Type B pancreatic cell (in vitro differentiated cells): ENCODE results near the gene PLB1. TPM values are rescaled to one million over a fixed set of nuclear protein-coding genes. Genes with fewer than 3 reads are reported as not detected.

ENCODE experiments used
- DNase-seq: peaks from one replicate; pipeline ENCODE4 v3.0.0; 2021; ENCODE audit warnings: mixed read lengths; ENCODE audit not compliant: unreplicated experiment; ENCODE audit errors: extremely low spot score
- H3K27ac Mint-ChIP-seq: 2 replicates; pipeline ENCODE4 v1.8.0; 2021; ENCODE audit warnings: mild to moderate bottlenecking, mixed read lengths
- H3K27me3 Mint-ChIP-seq: 2 replicates; pipeline ENCODE4 v1.8.0; 2021; ENCODE audit warnings: mixed read lengths
- H3K36me3 Mint-ChIP-seq: 2 replicates; pipeline ENCODE4 v1.8.0; 2021; ENCODE audit warnings: mixed read lengths
- H3K4me1 Mint-ChIP-seq: one replicate; pipeline ENCODE4 v1.8.0; 2021; ENCODE audit warnings: mixed read lengths; ENCODE audit not compliant: unreplicated experiment
- H3K4me3 Mint-ChIP-seq: 2 replicates; pipeline ENCODE4 v1.8.0; 2021; ENCODE audit warnings: mild to moderate bottlenecking, mixed read lengths
- H3K9me3 Mint-ChIP-seq: 2 replicates; pipeline ENCODE4 v1.8.0; 2021; ENCODE audit warnings: mixed read lengths
- CTCF ChIP-seq: fragments of 200-600 bp; sonication (generic); conservative IDR thresholded peaks from 2 replicates; pipeline ENCODE4 v1.5.0; 2021; ENCODE audit warnings: antibody characterized with exemption, mild to moderate bottlenecking
- total RNA-seq: library from RNA; stranded (reverse); gene quantifications from 2 replicates; pipeline ENCODE4 v1.2.1, GENCODE V29; 2021; ENCODE audit warnings: low replicate concordance

Gene PLB1
- total RNA-seq, 1 donor from 2014 or later: 1.9 TPM

DNA sequence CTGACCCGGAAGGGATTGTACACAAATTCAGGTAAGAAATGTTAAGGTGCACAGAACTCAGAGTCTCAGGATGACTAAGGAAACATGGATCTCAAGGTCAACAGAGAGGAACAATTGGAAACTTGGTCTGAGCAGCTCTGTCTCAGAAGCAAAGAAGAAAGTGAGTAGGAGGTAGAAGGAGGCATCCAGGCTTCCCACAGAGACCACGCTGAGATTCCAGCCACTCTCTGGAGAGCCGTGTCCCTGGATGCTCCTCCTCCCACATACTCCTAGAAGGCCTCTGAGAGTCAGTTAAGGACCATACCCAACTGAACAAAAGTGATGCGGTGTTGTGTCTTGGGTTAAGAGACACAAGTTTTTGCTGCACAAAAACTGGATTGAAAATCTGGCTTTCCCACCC lies 8.6 kb upstream of the PLB1 start:
- no peak for TF ChIP-seq CTCF
- no peak overlapping the region for H3K4me3 Mint-ChIP-seq
- no peak overlapping the region for H3K27ac Mint-ChIP-seq
- no peaks in the 10 kb centered on the region for H3K36me3 Mint-ChIP-seq
- no peaks in the 10 kb centered on the region for H3K4me1 Mint-ChIP-seq
- H3K27me3 Mint-ChIP-seq: peaks cover 26% of the 10 kb centered on the region
- no peak for DNase-seq
- H3K9me3 Mint-ChIP-seq: no peaks in the 10 kb centered on the region

GRCh38 chr2:28488083-28488830 lies 7.6 kb upstream of the PLB1 start:
- no peak for TF ChIP-seq CTCF
- Mint-ChIP-seq H3K9me3 (no peaks in the 10 kb centered on the region), H3K4me1 (no peaks in the 10 kb centered on the region), H3K27me3 (peaks cover 27% of the 10 kb centered on the region), H3K4me3 (no peak overlapping the region), H3K27ac (no peak overlapping the region), H3K36me3 (no peaks in the 10 kb centered on the region)
- DNase-seq: no peak

GRCh38 chr2:28488858-28489575 lies 6.8 kb upstream of the PLB1 start:
- DNase-seq: no peak
- H3K9me3 Mint-ChIP-seq: no peaks in the 10 kb centered on the region
- no peaks in the 10 kb centered on the region for H3K36me3 Mint-ChIP-seq
- no peak overlapping the region for H3K27ac Mint-ChIP-seq
- peaks cover 24% of the 10 kb centered on the region for H3K27me3 Mint-ChIP-seq
- no peak overlapping the region for H3K4me3 Mint-ChIP-seq
- H3K4me1 Mint-ChIP-seq: no peaks in the 10 kb centered on the region
- no peak for TF ChIP-seq CTCF

- H3K27ac Mint-ChIP-seq: no peak overlapping the region
- H3K36me3 Mint-ChIP-seq: no peaks in the 10 kb centered on the region
- H3K9me3 Mint-ChIP-seq: no peaks in the 10 kb centered on the region
- DNase-seq: no peak
- TF ChIP-seq CTCF: no peak
- H3K4me3 Mint-ChIP-seq: no peak overlapping the region
- no peaks in the 10 kb centered on the region for H3K4me1 Mint-ChIP-seq
- peaks cover 28% of the 10 kb centered on the region for H3K27me3 Mint-ChIP-seq
Observed at GRCh38 chr2:28490558-28490957, 5.3 kb upstream of the PLB1 start.

DNA sequence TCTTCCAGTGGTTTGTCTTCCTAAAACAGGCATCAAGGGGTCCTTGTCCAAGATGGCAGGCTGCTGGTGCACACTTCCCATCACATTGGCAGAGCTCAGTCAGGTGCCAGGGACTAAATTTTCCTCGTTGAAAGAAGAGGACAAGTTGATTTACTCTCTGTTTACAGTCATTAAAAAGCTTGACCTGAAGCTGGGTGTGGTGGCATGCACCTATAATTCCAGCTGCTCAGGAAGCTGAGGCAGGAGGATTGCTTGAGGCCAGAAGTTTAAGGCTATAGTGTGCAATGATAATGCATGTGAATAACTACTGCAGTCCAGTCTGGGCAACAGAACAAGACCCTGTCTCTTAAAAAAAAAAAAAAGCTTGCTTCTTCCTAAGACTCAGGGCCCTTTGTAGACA lies 3.6 kb upstream of the PLB1 start:
- no peak for DNase-seq
- no peak overlapping the region for H3K4me3 Mint-ChIP-seq
- no peak for TF ChIP-seq CTCF
- no peaks in the 10 kb centered on the region for H3K4me1 Mint-ChIP-seq
- no peak overlapping the region for H3K27ac Mint-ChIP-seq
- H3K9me3 Mint-ChIP-seq: no peaks in the 10 kb centered on the region
- H3K36me3 Mint-ChIP-seq: no peaks in the 10 kb centered on the region
- H3K27me3 Mint-ChIP-seq: peaks cover 22% of the 10 kb centered on the region
